GM12874 (cell line): Measurements from ENCODE around the gene MAP4K4.

Experiments used
- TF ChIP-seq, protein P1 (sequence below): IDR thresholded peaks from 2 replicates; pipeline ENCODE4 v1.5.1; 2011; ENCODE audit warnings: low read depth, mild to moderate bottlenecking, control low read depth, low read length, moderate library complexity; ENCODE audit not compliant: insufficient read depth

MAP4K4 gene

DNA sequence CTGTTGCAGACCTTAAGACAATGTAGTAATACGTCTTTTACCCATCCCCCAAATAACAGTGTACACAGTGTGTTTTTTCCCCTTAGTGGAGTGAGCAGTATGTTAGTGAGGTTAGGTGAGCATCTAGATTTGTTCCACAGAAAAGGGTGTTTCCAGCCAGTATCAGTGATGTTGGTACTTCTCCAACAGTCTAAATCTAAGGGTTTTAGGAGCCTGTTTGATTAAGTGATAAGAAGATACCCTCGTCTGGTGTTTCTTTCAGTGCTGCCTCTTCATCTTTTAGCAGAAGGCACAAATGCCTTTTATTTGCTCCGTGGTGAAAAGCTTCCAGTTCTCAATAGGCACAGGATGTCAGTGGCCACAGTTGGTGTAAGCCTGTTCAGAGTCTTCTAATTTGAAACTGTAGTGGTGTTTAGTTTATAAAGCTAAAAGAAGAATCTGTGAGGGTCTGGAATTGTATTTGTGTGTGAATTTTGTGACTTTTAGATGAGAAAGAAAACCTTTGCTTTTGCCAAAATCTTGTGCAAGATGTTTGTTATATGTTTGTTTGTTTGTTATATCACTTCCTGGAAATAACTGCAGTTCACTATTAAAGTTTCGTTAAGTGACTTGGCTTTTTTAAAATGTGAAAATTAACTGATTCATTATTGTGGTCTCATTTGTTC, 71.2 kb downstream of the MAP4K4 start:
- TF ChIP-seq, protein P1, sequence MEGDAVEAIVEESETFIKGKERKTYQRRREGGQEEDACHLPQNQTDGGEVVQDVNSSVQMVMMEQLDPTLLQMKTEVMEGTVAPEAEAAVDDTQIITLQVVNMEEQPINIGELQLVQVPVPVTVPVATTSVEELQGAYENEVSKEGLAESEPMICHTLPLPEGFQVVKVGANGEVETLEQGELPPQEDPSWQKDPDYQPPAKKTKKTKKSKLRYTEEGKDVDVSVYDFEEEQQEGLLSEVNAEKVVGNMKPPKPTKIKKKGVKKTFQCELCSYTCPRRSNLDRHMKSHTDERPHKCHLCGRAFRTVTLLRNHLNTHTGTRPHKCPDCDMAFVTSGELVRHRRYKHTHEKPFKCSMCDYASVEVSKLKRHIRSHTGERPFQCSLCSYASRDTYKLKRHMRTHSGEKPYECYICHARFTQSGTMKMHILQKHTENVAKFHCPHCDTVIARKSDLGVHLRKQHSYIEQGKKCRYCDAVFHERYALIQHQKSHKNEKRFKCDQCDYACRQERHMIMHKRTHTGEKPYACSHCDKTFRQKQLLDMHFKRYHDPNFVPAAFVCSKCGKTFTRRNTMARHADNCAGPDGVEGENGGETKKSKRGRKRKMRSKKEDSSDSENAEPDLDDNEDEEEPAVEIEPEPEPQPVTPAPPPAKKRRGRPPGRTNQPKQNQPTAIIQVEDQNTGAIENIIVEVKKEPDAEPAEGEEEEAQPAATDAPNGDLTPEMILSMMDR: no peak

DNA sequence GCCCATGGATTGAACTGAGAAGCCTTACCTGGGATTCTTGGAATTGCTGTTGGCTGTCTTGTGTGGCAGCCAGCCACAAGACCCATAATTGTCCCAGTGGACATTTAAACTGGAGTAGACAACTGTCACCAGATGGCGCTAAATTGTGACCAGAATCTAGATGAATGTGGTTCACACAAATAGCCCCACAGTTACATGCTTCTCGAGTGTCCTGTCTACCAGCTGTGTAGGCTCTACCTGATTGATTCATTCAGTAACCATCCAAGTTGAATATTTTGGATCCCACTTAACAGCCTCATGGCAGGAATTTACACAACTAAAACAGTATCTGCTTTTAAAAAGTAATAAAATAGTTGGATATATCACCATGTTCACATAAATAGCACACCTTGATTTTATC, 73.2 kb downstream of the MAP4K4 start:
- TF ChIP-seq, protein P1: peak; percentile 52

DNA sequence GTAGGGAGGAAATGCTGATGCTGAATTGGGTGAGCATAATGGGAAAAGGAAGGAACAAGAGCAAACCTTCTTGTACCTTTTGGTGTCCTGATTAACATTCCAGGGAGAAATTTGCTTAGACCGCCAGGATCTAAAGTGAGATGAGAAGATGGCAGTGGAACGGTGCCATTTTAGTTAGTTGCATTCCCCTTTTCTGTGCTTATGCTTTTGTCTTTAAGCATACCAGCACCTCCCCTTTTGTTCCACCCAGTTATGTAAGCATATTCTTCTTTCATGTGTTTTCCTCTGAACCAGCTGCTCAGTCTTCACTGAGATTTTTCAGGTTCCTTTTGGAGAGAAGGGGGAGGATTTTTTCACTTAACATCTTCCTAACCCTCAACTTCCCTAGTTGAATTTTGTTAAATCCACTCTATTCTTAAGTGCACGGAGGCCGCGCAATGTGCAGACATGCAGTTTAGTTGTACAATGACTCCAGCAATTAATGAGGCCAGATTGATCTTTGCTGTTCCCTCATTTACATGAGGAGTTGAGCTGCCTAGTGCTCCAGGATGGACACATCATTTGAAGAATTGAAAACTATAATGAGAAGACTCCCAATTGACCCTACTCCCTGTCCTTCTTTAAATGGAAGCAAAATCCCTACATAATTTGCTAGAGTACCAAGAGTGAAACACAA, 73.9 kb downstream of the MAP4K4 start:
- TF ChIP-seq, protein P1: no peak

DNA sequence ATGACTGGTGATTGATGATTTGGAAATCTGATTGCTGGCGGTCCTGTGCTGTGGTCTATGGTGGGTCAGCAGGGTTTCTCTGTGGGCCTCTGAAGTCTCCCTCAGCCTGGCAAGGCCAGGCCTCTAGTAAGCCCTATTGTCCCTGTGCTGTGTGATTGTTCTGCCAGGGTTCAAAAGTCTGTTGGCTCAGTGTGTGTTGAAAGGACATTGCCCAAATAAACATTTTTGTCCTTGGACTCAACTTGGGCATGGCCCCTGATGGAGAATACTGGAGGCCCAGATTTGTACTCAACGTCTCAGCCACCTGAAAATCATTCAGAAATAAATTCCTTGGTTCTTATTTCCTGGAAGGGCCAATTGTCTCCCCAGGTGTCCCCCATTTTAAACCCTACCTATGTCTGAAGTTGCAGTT, 74.4 kb downstream of the MAP4K4 start:
- TF ChIP-seq, protein P1: no peak

DNA sequence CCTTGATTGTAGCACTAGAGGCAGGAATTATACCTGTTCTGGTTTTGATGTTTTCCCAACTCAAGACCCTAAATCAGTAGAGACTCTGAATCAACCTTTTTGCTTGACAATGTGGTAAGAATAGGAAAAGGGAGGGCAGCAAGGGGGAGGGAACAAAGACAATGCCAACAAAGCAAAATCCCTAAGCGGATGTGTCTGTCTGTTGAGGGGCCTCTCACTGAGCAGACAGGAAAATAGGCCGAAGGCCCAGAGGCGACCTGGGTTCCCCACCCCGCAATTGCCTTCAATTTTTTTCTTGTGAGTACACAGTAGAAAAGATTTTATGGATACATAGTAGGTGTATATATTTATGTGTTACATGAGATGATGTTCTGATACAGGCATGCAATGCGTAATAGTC, 75.6 kb downstream of the MAP4K4 start:
- TF ChIP-seq, protein P1: no peak

GRCh38 chr2:101775092-101775491, 77.6 kb downstream of the MAP4K4 start:
- TF ChIP-seq, protein P1: no peak

DNA sequence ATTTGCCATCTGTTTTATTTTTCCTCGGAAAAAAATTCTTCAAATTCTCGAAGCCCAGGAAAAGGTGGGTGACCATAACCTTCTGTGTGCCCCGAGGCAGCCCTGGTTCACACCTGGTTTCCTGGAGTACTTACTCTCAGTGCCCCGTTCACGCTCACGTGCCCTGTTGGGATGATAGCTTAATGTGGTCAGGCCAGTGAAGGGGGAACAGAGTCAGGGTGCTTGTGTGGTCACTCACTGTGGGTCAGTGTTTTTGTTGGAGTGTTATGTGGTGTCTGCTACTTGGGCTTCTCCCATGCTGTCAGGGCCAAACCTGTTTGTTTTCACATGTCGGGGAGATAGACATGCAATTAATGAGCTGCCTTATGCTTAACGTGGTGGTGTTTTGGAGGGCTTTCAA, 78.1 kb downstream of the MAP4K4 start:
- TF ChIP-seq, protein P1: no peak
